Neural progenitor cell (in vitro differentiated cells): ENCODE measurements around the gene AATK. TPM values are rescaled to one million over a fixed set of nuclear protein-coding genes. Genes with fewer than 3 reads are reported as not detected.

Experiments used
- DNase-seq: peaks from one replicate; pipeline ENCODE4 v3.0.0-alpha.2; 2016; ENCODE audit warnings: low spot score
- H2AFZ ChIP-seq: fragments of 200-600 bp; sonication (generic); replicated peaks from 2 replicates; pipeline ENCODE4 v1.6.1; 2016; ENCODE audit warnings: antibody characterized with exemption
- H3F3A ChIP-seq: fragments of 200-600 bp; sonication (generic); 2 replicates; pipeline ENCODE4 v1.6.1; 2016; ENCODE audit warnings: antibody characterized with exemption, low read depth
- H3K27ac ChIP-seq: fragments of 200-600 bp; sonication (generic); 2 replicates; pipeline ENCODE4 v1.5.1; 2016; ENCODE audit warnings: mild to moderate bottlenecking
- H3K27me3 ChIP-seq: fragments of 200-600 bp; sonication (generic); 2 replicates; pipeline ENCODE4 v1.6.1; 2016; ENCODE audit warnings: mild to moderate bottlenecking, moderate library complexity
- H3K36me3 ChIP-seq: fragments of 200-600 bp; sonication (generic); 2 replicates; pipeline ENCODE4 v1.5.1; 2016
- H3K4me1 ChIP-seq: fragments of 200-600 bp; sonication (generic); 2 replicates; pipeline ENCODE4 v1.6.1; 2016; ENCODE audit warnings: mixed run types
- H3K4me2 ChIP-seq: fragments of 200-600 bp; sonication (generic); 2 replicates; pipeline ENCODE4 v1.6.1; 2016
- H3K4me3 ChIP-seq: fragments of 200-600 bp; sonication (generic); 2 replicates; pipeline ENCODE4 v1.5.1; 2016
- H3K79me2 ChIP-seq: fragments of 200-600 bp; sonication (generic); 2 replicates; pipeline ENCODE4 v1.6.1; 2016; ENCODE audit warnings: low read depth
- H3K9ac ChIP-seq: fragments of 200-600 bp; sonication (generic); 2 replicates; pipeline ENCODE4 v1.6.1; 2016
- H3K9me3 ChIP-seq: fragments of 200-600 bp; sonication (generic); 2 replicates; pipeline ENCODE4 v1.5.1; 2016; ENCODE audit warnings: low read depth
- H4K20me1 ChIP-seq: fragments of 200-600 bp; sonication (generic); 2 replicates; pipeline ENCODE4 v1.6.1; 2016; ENCODE audit warnings: low read depth
- H3K27ac Mint-ChIP-seq: 3 replicates; pipeline ENCODE4 v1.8.0; 2021; ENCODE audit warnings: mixed read lengths
- H3K27me3 Mint-ChIP-seq: 2 replicates; pipeline ENCODE4 v1.8.0; 2022; ENCODE audit warnings: low read depth, mild to moderate bottlenecking, inconsistent platforms, moderate library complexity, mixed read lengths; ENCODE audit not compliant: insufficient read depth
- H3K36me3 Mint-ChIP-seq: 3 replicates; pipeline ENCODE4 v1.8.0; 2021; ENCODE audit warnings: mixed read lengths
- H3K4me1 Mint-ChIP-seq: 3 replicates; pipeline ENCODE4 v1.8.0; 2021; ENCODE audit warnings: mixed read lengths
- H3K4me3 Mint-ChIP-seq: 3 replicates; pipeline ENCODE4 v1.8.0; 2021; ENCODE audit warnings: mild to moderate bottlenecking, moderate library complexity, mixed read lengths
- H3K9me3 Mint-ChIP-seq: 3 replicates; pipeline ENCODE4 v1.8.0; 2020; ENCODE audit warnings: mixed read lengths
- EZH2 ChIP-seq: fragments of 200-600 bp; sonication (generic); IDR thresholded peaks from 2 replicates; pipeline ENCODE4 v1.6.1; 2017; ENCODE audit warnings: antibody characterized with exemption, mild to moderate bottlenecking, moderate library complexity
- EZH2phosphoT487 ChIP-seq: fragments of 200-600 bp; sonication (generic); IDR thresholded peaks from 2 replicates; pipeline ENCODE4 v1.6.1; 2017; ENCODE audit warnings: antibody characterized with exemption
- total RNA-seq: library from RNA; depleted of rRNA; stranded (reverse); fragments of >200 nt; gene quantifications from 2 replicates; pipeline ENCODE4 v1.2.3, GENCODE V29; 2015; ENCODE audit warnings: low replicate concordance
- TF ChIP-seq, protein P1 (sequence below): fragments of 200-600 bp; sonication (generic); IDR thresholded peaks from 2 replicates; pipeline ENCODE4 v1.5.1; 2017; ENCODE audit warnings: antibody characterized with exemption, mild to moderate bottlenecking

The AATK gene
- total RNA-seq, 1 donor from 2014 or later = 0.32 TPM

DNA sequence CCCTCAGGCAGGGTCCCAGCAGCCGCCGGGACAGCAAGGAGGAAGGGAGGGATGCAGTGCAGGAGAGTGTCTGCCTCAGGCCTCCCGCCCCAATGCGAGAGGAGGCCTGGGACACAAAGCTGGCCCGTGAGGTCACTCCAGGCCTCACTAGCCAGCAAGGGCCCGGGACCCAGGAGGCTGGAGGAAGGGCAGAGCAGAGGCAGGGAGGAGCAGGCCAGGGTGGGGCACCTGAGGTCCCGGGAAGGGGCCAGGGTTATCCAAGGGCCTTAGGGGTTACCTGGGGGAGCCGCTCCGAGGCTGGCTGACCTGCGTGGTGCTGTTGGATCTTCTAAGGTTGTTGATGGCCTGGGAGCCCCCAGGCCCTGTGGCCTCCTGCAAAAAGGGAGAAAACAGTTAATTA lies 42.6 kb upstream of the AATK start:
- Histone ChIP-seq H3K4me1 (no peaks in the 10 kb centered on the region), H3K4me2 (no peak overlapping the region), H3K27ac (no peak overlapping the region), H4K20me1 (peaks cover 10% of the 10 kb centered on the region), H3K4me3 (no peak overlapping the region), H2AFZ (no peak overlapping the region), H3K27me3 (no peaks in the 10 kb centered on the region), H3K36me3 (no peaks in the 10 kb centered on the region), H3K79me2 (peaks cover 10% of the 10 kb centered on the region), H3K9ac (no peak overlapping the region), H3F3A (peaks cover 5% of the 10 kb centered on the region), H3K9me3 (no peaks in the 10 kb centered on the region)
- no peak overlapping the region for H3K27ac Mint-ChIP-seq
- H3K4me3 Mint-ChIP-seq = no peak overlapping the region
- H3K36me3 Mint-ChIP-seq = peaks cover 7% of the 10 kb centered on the region
- H3K4me1 Mint-ChIP-seq = peaks cover 3% of the 10 kb centered on the region
- peaks cover 4% of the 10 kb centered on the region for H3K27me3 Mint-ChIP-seq
- TF ChIP-seq EZH2 (no peak), EZH2phosphoT487 (no peak)
- TF ChIP-seq, protein P1, sequence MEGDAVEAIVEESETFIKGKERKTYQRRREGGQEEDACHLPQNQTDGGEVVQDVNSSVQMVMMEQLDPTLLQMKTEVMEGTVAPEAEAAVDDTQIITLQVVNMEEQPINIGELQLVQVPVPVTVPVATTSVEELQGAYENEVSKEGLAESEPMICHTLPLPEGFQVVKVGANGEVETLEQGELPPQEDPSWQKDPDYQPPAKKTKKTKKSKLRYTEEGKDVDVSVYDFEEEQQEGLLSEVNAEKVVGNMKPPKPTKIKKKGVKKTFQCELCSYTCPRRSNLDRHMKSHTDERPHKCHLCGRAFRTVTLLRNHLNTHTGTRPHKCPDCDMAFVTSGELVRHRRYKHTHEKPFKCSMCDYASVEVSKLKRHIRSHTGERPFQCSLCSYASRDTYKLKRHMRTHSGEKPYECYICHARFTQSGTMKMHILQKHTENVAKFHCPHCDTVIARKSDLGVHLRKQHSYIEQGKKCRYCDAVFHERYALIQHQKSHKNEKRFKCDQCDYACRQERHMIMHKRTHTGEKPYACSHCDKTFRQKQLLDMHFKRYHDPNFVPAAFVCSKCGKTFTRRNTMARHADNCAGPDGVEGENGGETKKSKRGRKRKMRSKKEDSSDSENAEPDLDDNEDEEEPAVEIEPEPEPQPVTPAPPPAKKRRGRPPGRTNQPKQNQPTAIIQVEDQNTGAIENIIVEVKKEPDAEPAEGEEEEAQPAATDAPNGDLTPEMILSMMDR = no peak
- no peak for DNase-seq
- H3K9me3 Mint-ChIP-seq = no peaks in the 10 kb centered on the region

DNA sequence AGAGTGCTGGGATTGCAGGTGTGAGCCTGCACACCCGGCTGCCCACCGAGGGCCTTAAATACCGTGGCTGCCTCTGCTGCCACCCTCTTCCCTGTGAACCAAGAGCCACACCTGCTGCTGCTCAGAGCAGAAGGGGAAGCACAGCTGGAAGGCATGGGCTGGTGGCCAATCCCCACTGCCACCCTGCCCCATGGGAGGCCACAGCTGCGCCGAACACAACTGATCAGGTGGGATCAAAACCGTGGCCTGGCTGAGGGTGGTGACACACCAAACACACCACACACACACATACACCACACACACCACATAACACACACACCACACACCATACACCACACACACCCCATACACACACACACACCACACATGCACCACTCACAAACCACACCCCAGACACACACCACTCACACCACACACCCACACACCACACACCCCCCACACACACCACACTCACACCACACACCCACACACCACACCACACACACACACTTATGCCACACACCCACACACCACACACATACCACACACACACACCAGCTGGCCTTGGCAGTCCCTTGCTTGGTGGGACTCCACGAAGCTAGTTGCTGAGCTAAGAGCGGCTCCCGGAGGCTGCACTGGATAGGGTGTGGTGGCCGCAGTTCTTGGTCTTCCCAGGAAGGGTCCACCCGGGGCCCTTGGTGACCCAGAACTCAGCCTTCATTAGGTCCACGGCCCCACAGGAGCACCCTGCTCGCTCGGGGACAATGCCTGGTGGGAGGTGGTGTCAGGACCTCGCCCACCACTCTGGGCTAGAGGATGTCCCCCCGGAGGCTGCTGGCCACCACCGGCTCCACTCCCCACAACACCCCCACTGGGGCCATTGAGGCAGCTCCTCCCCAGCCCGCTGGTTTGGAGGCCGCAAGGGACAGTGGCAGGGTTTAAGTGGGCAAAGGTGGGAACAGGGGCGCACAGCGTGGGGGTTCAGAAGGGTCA lies 41.9 kb upstream of the AATK start:
- no peak overlapping the region for H3K27ac Mint-ChIP-seq
- no peak overlapping the region for H3K4me2 ChIP-seq
- peaks cover 5% of the 10 kb centered on the region for H3F3A ChIP-seq
- H3K36me3 ChIP-seq = no peaks in the 10 kb centered on the region
- no peak overlapping the region for H2AFZ ChIP-seq
- H3K9ac ChIP-seq = no peak overlapping the region
- H3K9me3 ChIP-seq = no peaks in the 10 kb centered on the region
- no peak for DNase-seq
- TF ChIP-seq EZH2 = no peak
- TF ChIP-seq EZH2phosphoT487 = no peak
- TF ChIP-seq, protein P1 = no peak
- no peaks in the 10 kb centered on the region for H3K27me3 ChIP-seq
- H3K79me2 ChIP-seq = peaks cover 10% of the 10 kb centered on the region
- H3K27ac ChIP-seq = no peak overlapping the region
- peaks cover 4% of the 10 kb centered on the region for H3K27me3 Mint-ChIP-seq
- H3K4me1 ChIP-seq = no peaks in the 10 kb centered on the region
- H3K4me1 Mint-ChIP-seq = peaks cover 3% of the 10 kb centered on the region
- no peak overlapping the region for H3K4me3 Mint-ChIP-seq
- H4K20me1 ChIP-seq = peaks cover 10% of the 10 kb centered on the region
- peaks cover 7% of the 10 kb centered on the region for H3K36me3 Mint-ChIP-seq
- H3K9me3 Mint-ChIP-seq = no peaks in the 10 kb centered on the region
- no peak overlapping the region for H3K4me3 ChIP-seq

DNA sequence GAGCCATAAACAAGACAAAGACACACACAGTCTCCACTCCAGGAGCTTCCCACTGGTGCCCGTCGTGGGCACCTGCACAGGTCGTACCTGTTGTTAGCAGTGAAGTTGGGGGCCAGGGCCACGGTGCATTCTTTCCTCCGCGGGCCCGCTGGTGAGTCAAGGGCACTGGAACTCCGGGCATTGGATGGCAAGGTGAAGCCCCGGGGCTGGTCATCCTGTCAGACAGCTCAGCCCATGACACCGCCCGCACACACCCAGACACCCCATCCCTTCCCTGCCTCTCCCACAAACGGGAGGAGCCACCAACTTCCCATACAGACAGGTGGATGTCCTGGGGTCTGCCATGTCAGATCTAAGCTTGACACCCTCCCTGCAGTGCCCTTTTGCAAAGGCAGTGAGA lies 40.6 kb upstream of the AATK start:
- Histone ChIP-seq H3F3A (peaks cover 5% of the 10 kb centered on the region), H3K27ac (no peak overlapping the region), H3K27me3 (no peaks in the 10 kb centered on the region), H3K9ac (no peak overlapping the region), H2AFZ (no peak overlapping the region), H3K4me2 (no peak overlapping the region), H4K20me1 (peaks cover 8% of the 10 kb centered on the region), H3K4me3 (no peak overlapping the region), H3K36me3 (no peaks in the 10 kb centered on the region), H3K9me3 (no peaks in the 10 kb centered on the region), H3K79me2 (peaks cover 10% of the 10 kb centered on the region), H3K4me1 (no peaks in the 10 kb centered on the region)
- H3K27ac Mint-ChIP-seq = no peak overlapping the region
- no peaks in the 10 kb centered on the region for H3K27me3 Mint-ChIP-seq
- peaks cover 5% of the 10 kb centered on the region for H3K36me3 Mint-ChIP-seq
- TF ChIP-seq EZH2phosphoT487 = no peak
- TF ChIP-seq, protein P1 = no peak
- no peak for TF ChIP-seq EZH2
- no peak overlapping the region for H3K4me3 Mint-ChIP-seq
- H3K4me1 Mint-ChIP-seq = peaks cover 3% of the 10 kb centered on the region
- no peaks in the 10 kb centered on the region for H3K9me3 Mint-ChIP-seq
- DNase-seq = no peak
